HG02759 (cell line): ENCODE results near the gene UROC1.
"Not testable (repeated sequence)": the region's sequence is repeated elsewhere in the genome, so short reads cannot be mapped to it uniquely, and the experiment has no call there.

Experiments
- ATAC-seq: cut with Tn5 transposase; IDR thresholded peaks from one replicate; pipeline ENCODE4 v1.9.1; 2021; ENCODE audit warnings: mild to moderate bottlenecking, moderate library complexity; ENCODE audit not compliant: unreplicated experiment

Gene UROC1

GRCh38 chr3:126547721-126548120, 30.1 kb upstream of the UROC1 start:
- ATAC-seq: no peak

GRCh38 chr3:126546549-126547239, 29.1 kb upstream of the UROC1 start:
- no peak for ATAC-seq

- no peak for ATAC-seq
Observed at GRCh38 chr3:126546013-126546412, 28.4 kb upstream of the UROC1 start.

- ATAC-seq: no peak
Observed at GRCh38 chr3:126545544-126545943, 28.0 kb upstream of the UROC1 start.

- ATAC-seq: no peak
Observed at GRCh38 chr3:126544596-126545281, 27.2 kb upstream of the UROC1 start.

- no peak for ATAC-seq
Observed at GRCh38 chr3:126543457-126544061, 26.0 kb upstream of the UROC1 start.

- ATAC-seq: no peak
Observed at GRCh38 chr3:126542340-126543241, 25.0 kb upstream of the UROC1 start.

- no peak for ATAC-seq
Observed at GRCh38 chr3:126541628-126542339, 24.2 kb upstream of the UROC1 start.

GRCh38 chr3:126540951-126541627, 23.5 kb upstream of the UROC1 start:
- no peak for ATAC-seq

GRCh38 chr3:126540342-126540849, 22.8 kb upstream of the UROC1 start:
- no peak for ATAC-seq

- ATAC-seq: no peak
Observed at GRCh38 chr3:126539558-126540250, 22.1 kb upstream of the UROC1 start.

- no peak for ATAC-seq
Observed at GRCh38 chr3:126538966-126539365, 21.4 kb upstream of the UROC1 start.

- ATAC-seq: no peak
Observed at GRCh38 chr3:126538316-126538715, 20.7 kb upstream of the UROC1 start.

- no peak for ATAC-seq
Observed at GRCh38 chr3:126537730-126538281, 20.2 kb upstream of the UROC1 start.

- ATAC-seq: no peak
Observed at GRCh38 chr3:126537116-126537729, 19.6 kb upstream of the UROC1 start.

- ATAC-seq: no peak
Observed at GRCh38 chr3:126536126-126536525, 18.6 kb upstream of the UROC1 start.

- ATAC-seq: no peak
Observed at GRCh38 chr3:126535636-126536035, 18.1 kb upstream of the UROC1 start.

- ATAC-seq: not testable (repeated sequence)
Observed at GRCh38 chr3:126534716-126535115, 17.1 kb upstream of the UROC1 start.
